ENCODE measurements around the gene KIAA1671.

Gene KIAA1671

GRCh38 chr22:24997023-24997422 lies 44.5 kb downstream of the KIAA1671 start:
- no peaks in the 10 kb centered on the region for H3K79me2 ChIP-seq (ENCODE audit: insufficient read depth, low read depth)
- H3K4me1 ChIP-seq (ENCODE audit: low read depth, poor library complexity, severe bottlenecking) = peaks cover 1% of the 10 kb centered on the region

DNA sequence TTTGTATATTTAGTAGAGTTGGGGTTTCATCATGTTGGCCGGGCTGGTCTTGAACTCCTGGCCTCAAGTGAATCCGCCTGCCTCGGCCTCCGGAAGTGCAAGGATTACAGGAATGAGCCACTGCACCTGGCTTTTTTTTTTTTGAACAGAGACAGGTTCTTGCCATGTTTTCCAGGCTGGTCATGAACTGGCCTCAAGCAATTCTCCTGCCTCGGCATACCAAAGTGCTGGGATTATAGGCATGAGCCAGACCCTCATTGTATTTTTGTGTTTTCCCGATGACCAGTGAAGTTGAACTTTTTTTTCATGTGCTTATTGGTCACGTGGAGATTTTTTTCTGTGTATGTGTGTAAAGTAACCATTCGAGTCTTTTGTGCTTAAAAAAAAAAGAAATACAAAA lies 48.2 kb downstream of the KIAA1671 start:
- H2AFZ ChIP-seq (ENCODE audit: low read depth) = no peak overlapping the region
- H3K27ac ChIP-seq = no peak overlapping the region
- H3K36me3 ChIP-seq (ENCODE audit: insufficient read depth) = no peaks in the 10 kb centered on the region
- H4K20me1 ChIP-seq (ENCODE audit: insufficient read depth) = no peaks in the 10 kb centered on the region
- no peaks in the 10 kb centered on the region for H3K27me3 ChIP-seq (ENCODE audit: insufficient read depth, low read depth)
- H3K9ac ChIP-seq = no peak overlapping the region
- H3K4me1 ChIP-seq (ENCODE audit: low read depth, poor library complexity, severe bottlenecking) = peaks cover 3% of the 10 kb centered on the region
- H3K79me2 ChIP-seq (ENCODE audit: insufficient read depth, low read depth) = no peaks in the 10 kb centered on the region
- no peak overlapping the region for H3K4me3 ChIP-seq (IDR thresholded peaks at IDR 0.05; ENCODE audit: insufficient read depth, low read depth, low read length)
- TF ChIP-seq, protein P1, sequence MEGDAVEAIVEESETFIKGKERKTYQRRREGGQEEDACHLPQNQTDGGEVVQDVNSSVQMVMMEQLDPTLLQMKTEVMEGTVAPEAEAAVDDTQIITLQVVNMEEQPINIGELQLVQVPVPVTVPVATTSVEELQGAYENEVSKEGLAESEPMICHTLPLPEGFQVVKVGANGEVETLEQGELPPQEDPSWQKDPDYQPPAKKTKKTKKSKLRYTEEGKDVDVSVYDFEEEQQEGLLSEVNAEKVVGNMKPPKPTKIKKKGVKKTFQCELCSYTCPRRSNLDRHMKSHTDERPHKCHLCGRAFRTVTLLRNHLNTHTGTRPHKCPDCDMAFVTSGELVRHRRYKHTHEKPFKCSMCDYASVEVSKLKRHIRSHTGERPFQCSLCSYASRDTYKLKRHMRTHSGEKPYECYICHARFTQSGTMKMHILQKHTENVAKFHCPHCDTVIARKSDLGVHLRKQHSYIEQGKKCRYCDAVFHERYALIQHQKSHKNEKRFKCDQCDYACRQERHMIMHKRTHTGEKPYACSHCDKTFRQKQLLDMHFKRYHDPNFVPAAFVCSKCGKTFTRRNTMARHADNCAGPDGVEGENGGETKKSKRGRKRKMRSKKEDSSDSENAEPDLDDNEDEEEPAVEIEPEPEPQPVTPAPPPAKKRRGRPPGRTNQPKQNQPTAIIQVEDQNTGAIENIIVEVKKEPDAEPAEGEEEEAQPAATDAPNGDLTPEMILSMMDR (conservative IDR thresholded peaks at IDR 0.05; ENCODE audit: low read depth, low read length) = no peak
- H3K4me2 ChIP-seq = no peak overlapping the region

More at GRCh38 chr22:24997023-24997422, 44.5 kb downstream of the KIAA1671 start:
- Histone ChIP-seq H3K9ac (no peak overlapping the region), H4K20me1 (ENCODE audit: insufficient read depth) (no peaks in the 10 kb centered on the region), H2AFZ (ENCODE audit: low read depth) (no peak overlapping the region), H3K27me3 (ENCODE audit: insufficient read depth, low read depth) (no peaks in the 10 kb centered on the region), H3K27ac (no peak overlapping the region), H3K36me3 (ENCODE audit: insufficient read depth) (no peaks in the 10 kb centered on the region), H3K4me2 (no peak overlapping the region), H3K4me3 (IDR thresholded peaks at IDR 0.05; ENCODE audit: insufficient read depth, low read depth, low read length) (no peak overlapping the region)
- TF ChIP-seq, protein P1 (conservative IDR thresholded peaks at IDR 0.05; ENCODE audit: low read depth, low read length) = no peak

DNA sequence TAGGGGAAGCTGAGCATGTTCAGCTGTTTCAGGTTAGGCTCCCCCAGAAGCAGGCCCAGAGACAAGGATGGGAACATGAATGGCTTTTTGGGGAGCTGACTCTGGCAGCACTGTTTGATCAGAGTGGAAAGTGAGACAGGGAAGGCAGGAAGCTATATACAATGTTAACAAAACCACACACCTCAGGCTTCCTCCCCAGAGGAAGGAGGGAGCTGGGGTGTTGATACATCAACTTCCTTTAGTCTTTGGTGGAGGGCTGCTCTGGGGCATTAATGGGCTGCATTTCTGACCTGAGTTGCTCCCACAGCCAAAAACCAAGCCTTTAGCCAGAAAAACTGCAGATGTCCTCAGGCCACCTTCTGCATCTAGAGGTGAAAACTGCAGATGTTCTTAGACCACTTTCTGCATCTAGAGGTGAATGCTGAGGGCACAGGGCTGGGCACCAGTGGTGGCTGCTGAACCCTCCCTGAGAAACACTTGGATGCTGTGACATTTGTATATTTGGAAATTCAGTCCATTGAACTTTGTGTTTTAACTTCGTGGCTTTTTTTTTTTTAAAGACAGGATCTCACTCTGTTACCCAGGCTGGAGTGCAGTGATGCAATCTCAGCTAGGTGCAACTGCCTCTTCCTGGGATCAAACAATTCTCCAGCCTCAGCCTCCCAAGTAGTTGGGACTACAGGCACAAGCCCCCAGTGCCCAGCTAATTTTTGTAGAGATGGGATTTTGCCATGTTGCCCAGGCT lies 49.9 kb downstream of the KIAA1671 start:
- Histone ChIP-seq H3K79me2 (ENCODE audit: insufficient read depth, low read depth) (no peaks in the 10 kb centered on the region), H3K4me3 (IDR thresholded peaks at IDR 0.05; ENCODE audit: insufficient read depth, low read depth, low read length) (no peak overlapping the region), H3K4me2 (no peak overlapping the region), H3K27me3 (ENCODE audit: insufficient read depth, low read depth) (no peaks in the 10 kb centered on the region), H3K27ac (no peak overlapping the region), H4K20me1 (ENCODE audit: insufficient read depth) (no peaks in the 10 kb centered on the region), H3K36me3 (ENCODE audit: insufficient read depth) (no peaks in the 10 kb centered on the region), H3K9ac (no peak overlapping the region), H3K4me1 (ENCODE audit: low read depth, poor library complexity, severe bottlenecking) (peaks cover 3% of the 10 kb centered on the region), H2AFZ (ENCODE audit: low read depth) (no peak overlapping the region)
- TF ChIP-seq, protein P1 (conservative IDR thresholded peaks at IDR 0.05; ENCODE audit: low read depth, low read length) = no peak

- H3K27me3 ChIP-seq (ENCODE audit: insufficient read depth, low read depth) = no peaks in the 10 kb centered on the region
- no peak overlapping the region for H3K4me2 ChIP-seq
- H4K20me1 ChIP-seq (ENCODE audit: insufficient read depth) = no peaks in the 10 kb centered on the region
- no peak overlapping the region for H3K4me3 ChIP-seq (IDR thresholded peaks at IDR 0.05; ENCODE audit: insufficient read depth, low read depth, low read length)
- no peak overlapping the region for H3K27ac ChIP-seq
- H3K4me1 ChIP-seq (ENCODE audit: low read depth, poor library complexity, severe bottlenecking) = peaks cover 3% of the 10 kb centered on the region
- H2AFZ ChIP-seq (ENCODE audit: low read depth) = no peak overlapping the region
- TF ChIP-seq, protein P1 (conservative IDR thresholded peaks at IDR 0.05; ENCODE audit: low read depth, low read length) = no peak
- no peak overlapping the region for H3K9ac ChIP-seq
- no peaks in the 10 kb centered on the region for H3K79me2 ChIP-seq (ENCODE audit: insufficient read depth, low read depth)
- no peaks in the 10 kb centered on the region for H3K36me3 ChIP-seq (ENCODE audit: insufficient read depth)
These were observed 53.8 kb downstream of the KIAA1671 start for GRCh38 chr22:25006354-25006753.

Measured in KMS-11 (cell line).